ENCODE measurements around the gene SPAG17. TPM values are rescaled to one million over a fixed set of nuclear protein-coding genes. Genes with fewer than 3 reads are reported as not detected.
"Not testable (repeated sequence)": the region's sequence is repeated elsewhere in the genome, so short reads cannot be mapped to it uniquely, and the experiment has no call there.

SPAG17 gene
- polyA plus RNA-seq, 1 donor from 2014 or later, result 0.25 TPM

GRCh38 chr1:117925981-117926380 lies 259.0 kb downstream of the SPAG17 start:
- Histone ChIP-seq H3K4me3 (ENCODE audit: low read length) (no peak overlapping the region), H3K36me3 (ENCODE audit: insufficient read depth, low read length) (no peaks in the 10 kb centered on the region), H2AFZ (ENCODE audit: low read depth, low read length) (no peak overlapping the region), H3K9ac (ENCODE audit: low read length) (no peak overlapping the region), H3K4me2 (ENCODE audit: low read length) (no peak overlapping the region), H3F3A (ENCODE audit: insufficient read depth, low read length, poor library complexity, severe bottlenecking) (no peaks in the 10 kb centered on the region), H3K27ac (ENCODE audit: low read length) (no peak overlapping the region), H3K79me2 (replicated peaks; ENCODE audit: insufficient read depth, low read length) (peaks cover 53% of the 10 kb centered on the region), H3K9me3 (ENCODE audit: low read length) (no peaks in the 10 kb centered on the region), H3K27me3 (ENCODE audit: insufficient read depth, low read depth, low read length) (no peaks in the 10 kb centered on the region), H4K20me1 (ENCODE audit: insufficient read depth) (no peaks in the 10 kb centered on the region), H3K9me2 (ENCODE audit: insufficient read depth, low read length) (no peaks in the 10 kb centered on the region)
- TF ChIP-seq, protein P1, sequence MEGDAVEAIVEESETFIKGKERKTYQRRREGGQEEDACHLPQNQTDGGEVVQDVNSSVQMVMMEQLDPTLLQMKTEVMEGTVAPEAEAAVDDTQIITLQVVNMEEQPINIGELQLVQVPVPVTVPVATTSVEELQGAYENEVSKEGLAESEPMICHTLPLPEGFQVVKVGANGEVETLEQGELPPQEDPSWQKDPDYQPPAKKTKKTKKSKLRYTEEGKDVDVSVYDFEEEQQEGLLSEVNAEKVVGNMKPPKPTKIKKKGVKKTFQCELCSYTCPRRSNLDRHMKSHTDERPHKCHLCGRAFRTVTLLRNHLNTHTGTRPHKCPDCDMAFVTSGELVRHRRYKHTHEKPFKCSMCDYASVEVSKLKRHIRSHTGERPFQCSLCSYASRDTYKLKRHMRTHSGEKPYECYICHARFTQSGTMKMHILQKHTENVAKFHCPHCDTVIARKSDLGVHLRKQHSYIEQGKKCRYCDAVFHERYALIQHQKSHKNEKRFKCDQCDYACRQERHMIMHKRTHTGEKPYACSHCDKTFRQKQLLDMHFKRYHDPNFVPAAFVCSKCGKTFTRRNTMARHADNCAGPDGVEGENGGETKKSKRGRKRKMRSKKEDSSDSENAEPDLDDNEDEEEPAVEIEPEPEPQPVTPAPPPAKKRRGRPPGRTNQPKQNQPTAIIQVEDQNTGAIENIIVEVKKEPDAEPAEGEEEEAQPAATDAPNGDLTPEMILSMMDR (IDR thresholded peaks at IDR 0.05; ENCODE audit: poor library complexity, severe bottlenecking), result no peak
- TF ChIP-seq EP300 (conservative IDR thresholded peaks at IDR 0.05; ENCODE audit: poor library complexity, severe bottlenecking) (no peak), MXI1 (conservative IDR thresholded peaks at IDR 0.05; ENCODE audit: poor library complexity, severe bottlenecking) (no peak), RAD21 (conservative IDR thresholded peaks at IDR 0.05) (no peak), EZH2 (IDR thresholded peaks at IDR 0.05; ENCODE audit: borderline replicate concordance, insufficient read depth, low read length, poor library complexity, severe bottlenecking) (no peak), SMC3 (conservative IDR thresholded peaks at IDR 0.05; ENCODE audit: poor library complexity) (no peak), POLR2AphosphoS5 (IDR thresholded peaks at IDR 0.05) (no peak), TAF1 (IDR thresholded peaks at IDR 0.05; ENCODE audit: low read depth) (no peak)
- TF ChIP-seq, protein P2, sequence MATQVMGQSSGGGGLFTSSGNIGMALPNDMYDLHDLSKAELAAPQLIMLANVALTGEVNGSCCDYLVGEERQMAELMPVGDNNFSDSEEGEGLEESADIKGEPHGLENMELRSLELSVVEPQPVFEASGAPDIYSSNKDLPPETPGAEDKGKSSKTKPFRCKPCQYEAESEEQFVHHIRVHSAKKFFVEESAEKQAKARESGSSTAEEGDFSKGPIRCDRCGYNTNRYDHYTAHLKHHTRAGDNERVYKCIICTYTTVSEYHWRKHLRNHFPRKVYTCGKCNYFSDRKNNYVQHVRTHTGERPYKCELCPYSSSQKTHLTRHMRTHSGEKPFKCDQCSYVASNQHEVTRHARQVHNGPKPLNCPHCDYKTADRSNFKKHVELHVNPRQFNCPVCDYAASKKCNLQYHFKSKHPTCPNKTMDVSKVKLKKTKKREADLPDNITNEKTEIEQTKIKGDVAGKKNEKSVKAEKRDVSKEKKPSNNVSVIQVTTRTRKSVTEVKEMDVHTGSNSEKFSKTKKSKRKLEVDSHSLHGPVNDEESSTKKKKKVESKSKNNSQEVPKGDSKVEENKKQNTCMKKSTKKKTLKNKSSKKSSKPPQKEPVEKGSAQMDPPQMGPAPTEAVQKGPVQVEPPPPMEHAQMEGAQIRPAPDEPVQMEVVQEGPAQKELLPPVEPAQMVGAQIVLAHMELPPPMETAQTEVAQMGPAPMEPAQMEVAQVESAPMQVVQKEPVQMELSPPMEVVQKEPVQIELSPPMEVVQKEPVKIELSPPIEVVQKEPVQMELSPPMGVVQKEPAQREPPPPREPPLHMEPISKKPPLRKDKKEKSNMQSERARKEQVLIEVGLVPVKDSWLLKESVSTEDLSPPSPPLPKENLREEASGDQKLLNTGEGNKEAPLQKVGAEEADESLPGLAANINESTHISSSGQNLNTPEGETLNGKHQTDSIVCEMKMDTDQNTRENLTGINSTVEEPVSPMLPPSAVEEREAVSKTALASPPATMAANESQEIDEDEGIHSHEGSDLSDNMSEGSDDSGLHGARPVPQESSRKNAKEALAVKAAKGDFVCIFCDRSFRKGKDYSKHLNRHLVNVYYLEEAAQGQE (IDR thresholded peaks at IDR 0.05; ENCODE audit: borderline replicate concordance), result no peak

GRCh38 chr1:117922717-117923116 lies 262.3 kb downstream of the SPAG17 start:
- H4K20me1 ChIP-seq (ENCODE audit: insufficient read depth); H3K27me3 ChIP-seq (ENCODE audit: insufficient read depth, low read depth, low read length); H3K27ac ChIP-seq (ENCODE audit: low read length); H2AFZ ChIP-seq (ENCODE audit: low read depth, low read length); H3K9me2 ChIP-seq (ENCODE audit: insufficient read depth, low read length); H3K4me2 ChIP-seq (ENCODE audit: low read length); H3K9ac ChIP-seq (ENCODE audit: low read length); H3K36me3 ChIP-seq (ENCODE audit: insufficient read depth, low read length); H3F3A ChIP-seq (ENCODE audit: insufficient read depth, low read length, poor library complexity, severe bottlenecking); H3K4me3 ChIP-seq (ENCODE audit: low read length); H3K9me3 ChIP-seq (ENCODE audit: low read length): not testable (repeated sequence)
- peaks cover 38% of the 10 kb centered on the region for H3K79me2 ChIP-seq (replicated peaks; ENCODE audit: insufficient read depth, low read length)

GRCh38 chr1:117921991-117922390 lies 263.0 kb downstream of the SPAG17 start:
- Histone ChIP-seq H3K27ac (ENCODE audit: low read length) (no peak overlapping the region), H2AFZ (ENCODE audit: low read depth, low read length) (no peak overlapping the region), H3K79me2 (replicated peaks; ENCODE audit: insufficient read depth, low read length) (peaks cover 31% of the 10 kb centered on the region), H3K27me3 (ENCODE audit: insufficient read depth, low read depth, low read length) (no peaks in the 10 kb centered on the region), H3K9ac (ENCODE audit: low read length) (no peak overlapping the region), H4K20me1 (ENCODE audit: insufficient read depth) (no peaks in the 10 kb centered on the region), H3K4me3 (ENCODE audit: low read length) (no peak overlapping the region), H3K4me2 (ENCODE audit: low read length) (no peak overlapping the region), H3K9me2 (ENCODE audit: insufficient read depth, low read length) (no peaks in the 10 kb centered on the region), H3K36me3 (ENCODE audit: insufficient read depth, low read length) (no peaks in the 10 kb centered on the region), H3F3A (ENCODE audit: insufficient read depth, low read length, poor library complexity, severe bottlenecking) (no peaks in the 10 kb centered on the region), H3K9me3 (ENCODE audit: low read length) (no peaks in the 10 kb centered on the region)
- no peak for TF ChIP-seq EZH2 (IDR thresholded peaks at IDR 0.05; ENCODE audit: borderline replicate concordance, insufficient read depth, low read length, poor library complexity, severe bottlenecking)
- no peak for TF ChIP-seq EP300 (conservative IDR thresholded peaks at IDR 0.05; ENCODE audit: poor library complexity, severe bottlenecking)
- no peak for TF ChIP-seq TAF1 (IDR thresholded peaks at IDR 0.05; ENCODE audit: low read depth)
- TF ChIP-seq RAD21 (conservative IDR thresholded peaks at IDR 0.05), result no peak
- TF ChIP-seq SMC3 (conservative IDR thresholded peaks at IDR 0.05; ENCODE audit: poor library complexity), result no peak
- TF ChIP-seq MXI1 (conservative IDR thresholded peaks at IDR 0.05; ENCODE audit: poor library complexity, severe bottlenecking), result no peak

Measured in neural cell (in vitro differentiated cells).